GM06990 (cell line): ENCODE data around the gene CEP135.

Experiments used
- DNase-seq: peaks from one replicate; pipeline ENCODE4 v3.0.0-alpha.2; 2011; ENCODE audit not compliant: insufficient read length; ENCODE audit errors: extremely low read depth
- H3K27me3 ChIP-seq: replicated peaks from 2 replicates; pipeline ENCODE4 v1.6.0; 2011; ENCODE audit warnings: low read length; ENCODE audit not compliant: control insufficient read depth, insufficient read depth
- H3K36me3 ChIP-seq: 2 replicates; pipeline ENCODE4 v1.5.1; 2011; ENCODE audit warnings: low read length; ENCODE audit not compliant: control insufficient read depth, insufficient read depth
- H3K4me3 ChIP-seq: replicated peaks from 2 replicates; pipeline ENCODE4 v1.5.1; 2011; ENCODE audit warnings: low read depth, mild to moderate bottlenecking, control low read depth, low read length
- CTCF ChIP-seq: IDR thresholded peaks from 2 replicates; pipeline ENCODE4 v1.5.1; 2011; ENCODE audit warnings: low read length, control low read depth, mild to moderate bottlenecking, inconsistent platforms; ENCODE audit not compliant: insufficient read depth, poor library complexity, severe bottlenecking

The CEP135 gene

GRCh38 chr4:55996646-55997045 is 47.9 kb downstream of the CEP135 start:
- DNase-seq, result no peak
- Histone ChIP-seq H3K4me3 (no peak overlapping the region), H3K27me3 (no peaks in the 10 kb centered on the region), H3K36me3 (no peaks in the 10 kb centered on the region; the same call in none of the 2 replicates)
- no peak for TF ChIP-seq CTCF

- no peak for DNase-seq
- TF ChIP-seq CTCF, result no peak
- no peak overlapping the region for H3K4me3 ChIP-seq
- H3K36me3 ChIP-seq, result peaks cover 1% of the 10 kb centered on the region
- no peaks in the 10 kb centered on the region for H3K27me3 ChIP-seq
Measured at GRCh38 chr4:56003606-56004005, 54.9 kb downstream of the CEP135 start.

GRCh38 chr4:56004235-56004634 is 55.5 kb downstream of the CEP135 start:
- no peak for DNase-seq
- Histone ChIP-seq H3K36me3 (peaks cover 1% of the 10 kb centered on the region), H3K27me3 (no peaks in the 10 kb centered on the region), H3K4me3 (no peak overlapping the region)
- no peak for TF ChIP-seq CTCF

- peaks cover 1% of the 10 kb centered on the region for H3K36me3 ChIP-seq
- H3K27me3 ChIP-seq, result no peaks in the 10 kb centered on the region
- H3K4me3 ChIP-seq, result no peak overlapping the region
- TF ChIP-seq CTCF, result no peak
- DNase-seq, result no peak
Measured at GRCh38 chr4:56007154-56007553, 58.4 kb downstream of the CEP135 start.

GRCh38 chr4:56008206-56008605 is 59.5 kb downstream of the CEP135 start:
- Histone ChIP-seq H3K27me3 (no peaks in the 10 kb centered on the region), H3K36me3 (no peaks in the 10 kb centered on the region; the same call in none of the 2 replicates), H3K4me3 (no peak overlapping the region)
- TF ChIP-seq CTCF, result no peak
- DNase-seq, result no peak

- Histone ChIP-seq H3K4me3 (no peak overlapping the region), H3K27me3 (no peaks in the 10 kb centered on the region), H3K36me3 (peaks cover 5% of the 10 kb centered on the region)
- no peak for DNase-seq
- TF ChIP-seq CTCF, result no peak
Measured at GRCh38 chr4:56026596-56026995, 77.9 kb downstream of the CEP135 start.
